GM12873 (cell line): ENCODE data around the gene FSTL3.

ENCODE experiments used
- CTCF ChIP-seq: IDR thresholded peaks from 2 replicates; pipeline ENCODE4 v1.5.1; 2012; ENCODE audit warnings: low read depth, mild to moderate bottlenecking, moderate library complexity, low read length, control low read depth; ENCODE audit not compliant: insufficient read depth; ENCODE audit errors: missing control alignments

The FSTL3 gene

DNA sequence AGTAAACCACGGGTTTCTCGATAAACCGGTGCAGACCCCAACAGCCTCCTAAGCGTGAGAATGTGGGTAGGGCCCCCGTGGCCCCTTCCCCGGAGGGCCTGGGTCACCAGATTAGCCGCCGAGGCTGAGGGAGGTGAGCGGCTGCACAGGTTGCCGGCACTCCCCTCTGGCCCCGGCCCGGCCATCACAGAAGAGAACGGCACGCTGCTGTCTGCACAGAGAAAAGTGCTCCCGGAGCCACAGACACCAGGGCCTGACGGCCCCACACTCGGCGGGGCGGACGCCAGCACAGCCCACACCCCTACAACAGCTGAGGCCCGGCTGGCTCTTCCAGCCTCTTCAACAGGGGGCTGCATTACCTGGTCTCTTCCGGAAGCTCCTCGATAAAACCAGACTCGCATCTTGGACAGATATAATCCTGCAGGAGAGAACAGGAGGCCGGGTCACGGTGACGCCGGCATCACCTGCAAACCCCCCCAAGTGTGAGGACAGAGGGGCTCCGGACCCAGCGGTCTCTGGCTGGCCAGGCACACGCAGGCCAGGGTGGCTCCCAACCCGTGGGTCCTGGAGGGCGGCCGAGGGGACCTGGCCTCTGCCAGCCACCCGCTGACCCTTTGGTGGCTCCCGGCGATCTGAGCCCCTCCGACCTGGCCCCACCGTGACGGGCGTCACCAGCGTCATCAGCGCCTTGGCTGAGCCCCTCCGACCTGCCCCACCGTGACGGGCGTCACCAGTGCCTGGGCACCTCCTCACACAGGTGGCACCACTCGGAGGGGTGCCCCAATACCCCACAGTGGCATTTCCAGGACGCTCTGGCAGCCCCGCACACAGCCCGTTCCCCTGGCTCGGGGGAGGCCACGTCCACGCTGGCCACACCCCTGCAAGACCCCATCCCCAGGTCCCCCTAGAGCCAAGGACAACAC is 23.5 kb upstream of the FSTL3 start:
- no peak for TF ChIP-seq CTCF

- no peak for TF ChIP-seq CTCF
Observed at GRCh38 chr19:653425-653824, 22.8 kb upstream of the FSTL3 start.

GRCh38 chr19:655691-656090 is 20.5 kb upstream of the FSTL3 start:
- no peak for TF ChIP-seq CTCF

- no peak for TF ChIP-seq CTCF
Observed at GRCh38 chr19:656751-657559, 19.2 kb upstream of the FSTL3 start.

DNA sequence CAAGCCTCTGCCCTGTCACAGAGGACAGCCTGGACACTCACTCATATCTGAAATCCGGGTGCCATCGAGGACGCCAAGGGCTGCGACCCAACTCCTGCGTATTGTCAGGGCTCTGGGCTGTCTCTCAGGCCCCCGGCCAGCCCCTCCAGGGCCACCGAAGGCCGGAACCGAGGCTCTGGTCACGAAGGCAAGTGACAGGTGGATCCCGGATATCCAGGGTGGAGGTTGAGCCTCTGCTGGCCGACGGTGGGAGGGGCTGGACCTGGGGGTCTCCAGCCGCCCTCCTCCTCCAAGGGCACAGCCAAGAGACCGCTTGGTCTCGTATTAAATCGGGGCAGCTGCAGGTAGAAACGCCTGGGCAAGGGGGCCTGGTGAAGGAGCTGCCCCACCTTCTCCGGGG is 18.6 kb upstream of the FSTL3 start:
- TF ChIP-seq CTCF = no peak

- TF ChIP-seq CTCF = no peak
Observed at GRCh38 chr19:658059-658839, 17.9 kb upstream of the FSTL3 start.
